Testis (tissue), 2 donors: Measurements from ENCODE around the gene SCFD2.

Experiments used
- CTCF ChIP-seq, 3 experiments: fragments of 450-650 bp in 2 of 3; fragments of 200-600 bp in 1 of 3; sonication (generic) in 1 of 3; IDR thresholded peaks; one replicate each; pipeline ENCODE4 v1.5.1; 2016 to 2019; ENCODE audit warnings: antibody characterized with exemption in 3 of 3, mild to moderate bottlenecking in 2 of 3, moderate library complexity in 1 of 3
- POLR2A ChIP-seq: fragments of 450-650 bp; IDR thresholded peaks from one replicate; pipeline ENCODE4 v1.6.1; 2017; ENCODE audit warnings: antibody characterized with exemption, mild to moderate bottlenecking, moderate library complexity

DNA sequence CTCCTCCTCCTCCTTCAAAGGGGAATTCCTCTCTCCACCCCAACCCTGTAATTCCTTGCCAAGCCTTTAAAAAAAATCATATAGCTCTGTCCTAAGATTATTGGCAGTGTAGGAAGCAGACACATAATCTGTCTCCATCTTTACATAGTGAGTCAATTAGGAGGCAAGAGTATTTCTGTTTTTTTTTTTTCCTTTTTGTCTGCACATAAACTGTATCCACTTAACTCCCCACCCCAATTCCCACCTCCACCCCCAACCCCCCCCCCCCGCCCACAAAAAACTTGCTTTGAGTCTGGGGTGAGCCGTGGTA lies 321.3 kb downstream of the SCFD2 start:
- TF ChIP-seq CTCF (IDR thresholded peaks at IDR 0.05) (no peak), POLR2A (no peak)
